GM19023 (cell line): ENCODE measurements around the gene PCDHGA10.
"Not testable (repeated sequence)": the region's sequence is repeated elsewhere in the genome, so short reads cannot be mapped to it uniquely, and the experiment has no call there.

Experiments used
- ATAC-seq: cut with Tn5 transposase; IDR thresholded peaks from one replicate; pipeline ENCODE4 v1.9.1; 2021; ENCODE audit warnings: mild to moderate bottlenecking, moderate library complexity; ENCODE audit not compliant: unreplicated experiment

Gene PCDHGA10

DNA sequence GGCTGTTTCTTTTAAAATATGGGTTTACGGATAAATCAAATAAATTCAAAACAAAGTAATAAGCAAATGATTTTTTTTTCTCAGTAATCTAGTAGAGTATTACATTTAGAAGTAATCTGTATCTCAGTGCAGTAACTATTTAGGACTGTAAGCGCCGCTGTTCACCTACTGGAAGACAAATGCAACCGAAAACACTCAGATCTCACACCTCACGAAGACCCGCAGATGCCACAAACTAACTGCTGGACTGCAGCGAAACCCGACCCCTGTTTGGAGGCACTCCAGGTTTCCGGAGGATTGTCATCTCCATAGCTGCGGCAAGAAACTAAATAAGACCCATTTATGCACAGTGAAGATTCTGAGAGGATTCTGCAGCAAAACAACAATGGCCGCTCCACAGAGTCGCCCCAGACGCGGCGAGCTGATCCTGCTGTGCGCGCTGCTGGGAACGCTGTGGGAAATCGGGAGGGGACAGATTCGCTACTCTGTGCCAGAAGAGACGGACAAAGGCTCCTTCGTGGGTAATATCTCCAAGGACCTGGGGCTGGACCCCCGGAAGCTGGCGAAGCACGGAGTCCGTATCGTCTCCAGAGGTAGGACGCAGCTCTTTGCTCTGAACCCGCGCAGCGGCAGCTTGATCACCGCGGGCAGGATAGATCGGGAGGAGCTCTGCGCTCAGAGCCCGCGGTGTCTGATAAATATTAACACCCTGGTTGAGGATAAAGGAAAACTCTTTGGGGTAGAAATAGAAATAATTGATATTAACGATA, 20.2 kb upstream of the PCDHGA10 start, which contains the start of gene PCDHGA8:
Gene PCDHGA8, plus strand, starts transcription at position 205 of the 770 bp plus-strand sequence. Its CDS starts 181 bp downstream, at position 386.
- ATAC-seq: no peak

DNA sequence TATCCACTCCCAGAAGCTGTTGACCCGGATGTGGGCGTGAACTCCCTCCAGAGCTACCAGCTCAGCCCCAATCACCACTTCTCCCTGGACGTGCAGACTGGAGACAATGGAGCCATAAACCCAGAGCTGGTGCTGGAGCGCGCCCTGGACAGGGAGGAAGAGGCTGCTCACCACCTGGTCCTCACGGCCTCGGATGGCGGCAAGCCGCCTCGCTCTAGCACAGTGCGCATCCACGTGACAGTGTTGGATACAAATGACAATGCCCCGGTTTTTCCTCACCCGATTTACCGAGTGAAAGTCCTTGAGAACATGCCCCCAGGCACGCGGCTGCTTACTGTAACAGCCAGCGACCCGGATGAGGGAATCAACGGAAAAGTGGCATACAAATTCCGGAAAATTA, 19.5 kb upstream of the PCDHGA10 start:
- no peak for ATAC-seq

DNA sequence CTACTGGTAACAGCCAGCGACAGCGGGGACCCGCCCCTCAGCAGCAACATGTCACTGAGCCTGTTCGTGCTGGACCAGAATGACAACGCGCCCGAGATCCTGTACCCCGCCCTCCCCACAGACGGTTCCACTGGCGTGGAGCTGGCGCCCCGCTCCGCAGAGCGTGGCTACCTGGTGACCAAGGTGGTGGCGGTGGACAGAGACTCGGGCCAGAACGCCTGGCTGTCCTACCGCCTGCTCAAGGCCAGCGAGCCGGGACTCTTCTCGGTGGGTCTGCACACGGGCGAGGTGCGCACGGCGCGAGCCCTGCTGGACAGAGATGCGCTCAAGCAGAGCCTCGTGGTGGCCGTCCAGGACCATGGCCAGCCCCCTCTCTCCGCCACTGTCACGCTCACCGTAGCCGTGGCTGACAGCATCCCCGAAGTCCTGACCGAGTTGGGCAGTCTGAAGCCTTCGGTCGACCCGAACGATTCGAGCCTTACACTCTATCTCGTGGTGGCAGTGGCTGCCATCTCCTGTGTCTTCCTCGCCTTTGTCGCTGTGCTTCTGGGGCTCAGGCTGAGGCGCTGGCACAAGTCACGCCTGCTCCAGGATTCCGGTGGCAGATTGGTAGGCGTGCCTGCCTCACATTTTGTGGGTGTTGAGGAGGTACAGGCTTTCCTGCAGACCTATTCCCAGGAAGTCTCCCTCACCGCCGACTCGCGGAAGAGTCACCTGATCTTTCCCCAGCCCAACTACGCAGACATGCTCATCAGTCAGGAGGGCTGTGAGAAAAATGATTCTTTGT, 18.2 kb upstream of the PCDHGA10 start:
- not testable (repeated sequence) for ATAC-seq

DNA sequence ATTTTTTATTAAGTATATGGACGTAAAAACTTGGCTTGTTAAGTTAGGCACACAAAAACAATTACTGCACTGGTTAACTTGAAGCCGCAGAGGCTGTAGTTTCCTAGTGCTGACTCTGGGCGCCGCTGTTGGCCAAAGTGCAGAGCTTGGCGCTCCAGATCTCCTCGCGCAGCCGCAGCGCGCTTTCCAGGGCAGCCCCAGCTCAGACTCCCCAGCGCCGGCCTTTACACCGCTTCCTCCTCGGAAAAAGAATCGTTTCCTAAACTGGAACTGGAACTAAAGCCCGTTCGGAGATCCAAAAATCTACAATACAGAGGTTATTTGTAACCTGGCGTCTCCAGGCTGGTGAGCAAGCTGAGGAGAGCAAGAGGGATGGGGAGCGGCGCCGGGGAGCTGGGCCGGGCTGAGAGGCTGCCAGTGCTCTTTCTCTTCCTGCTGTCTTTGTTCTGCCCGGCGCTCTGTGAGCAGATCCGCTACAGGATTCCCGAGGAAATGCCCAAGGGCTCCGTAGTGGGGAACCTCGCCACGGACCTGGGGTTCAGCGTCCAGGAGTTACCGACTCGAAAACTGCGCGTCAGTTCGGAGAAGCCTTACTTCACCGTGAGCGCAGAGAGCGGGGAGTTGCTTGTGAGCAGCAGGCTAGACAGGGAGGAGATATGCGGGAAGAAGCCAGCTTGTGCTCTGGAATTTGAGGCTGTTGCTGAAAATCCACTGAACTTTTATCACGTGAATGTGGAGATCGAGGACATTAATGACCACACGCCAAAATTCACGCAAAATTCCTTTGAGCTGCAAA, 14.8 kb upstream of the PCDHGA10 start, which contains the start of gene PCDHGB5:
Gene PCDHGB5, plus strand, starts transcription at position 192 of the 796 bp plus-strand sequence. Its CDS starts 181 bp downstream, at position 373.
- ATAC-seq: peak; percentile 88

DNA sequence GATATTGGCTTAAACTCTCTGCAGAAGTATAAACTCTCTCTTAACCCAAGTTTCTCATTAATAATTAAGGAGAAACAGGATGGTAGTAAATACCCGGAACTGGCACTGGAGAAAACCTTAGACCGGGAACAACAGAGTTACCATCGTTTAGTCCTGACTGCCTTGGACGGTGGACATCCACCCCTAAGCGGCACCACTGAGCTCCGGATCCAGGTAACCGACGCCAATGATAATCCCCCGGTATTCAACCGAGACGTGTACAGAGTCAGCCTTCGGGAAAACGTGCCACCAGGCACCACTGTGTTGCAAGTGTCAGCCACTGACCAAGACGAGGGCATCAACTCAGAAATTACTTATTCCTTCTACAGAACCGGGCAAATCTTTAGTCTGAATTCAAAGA, 14.2 kb upstream of the PCDHGA10 start:
- no peak for ATAC-seq

DNA sequence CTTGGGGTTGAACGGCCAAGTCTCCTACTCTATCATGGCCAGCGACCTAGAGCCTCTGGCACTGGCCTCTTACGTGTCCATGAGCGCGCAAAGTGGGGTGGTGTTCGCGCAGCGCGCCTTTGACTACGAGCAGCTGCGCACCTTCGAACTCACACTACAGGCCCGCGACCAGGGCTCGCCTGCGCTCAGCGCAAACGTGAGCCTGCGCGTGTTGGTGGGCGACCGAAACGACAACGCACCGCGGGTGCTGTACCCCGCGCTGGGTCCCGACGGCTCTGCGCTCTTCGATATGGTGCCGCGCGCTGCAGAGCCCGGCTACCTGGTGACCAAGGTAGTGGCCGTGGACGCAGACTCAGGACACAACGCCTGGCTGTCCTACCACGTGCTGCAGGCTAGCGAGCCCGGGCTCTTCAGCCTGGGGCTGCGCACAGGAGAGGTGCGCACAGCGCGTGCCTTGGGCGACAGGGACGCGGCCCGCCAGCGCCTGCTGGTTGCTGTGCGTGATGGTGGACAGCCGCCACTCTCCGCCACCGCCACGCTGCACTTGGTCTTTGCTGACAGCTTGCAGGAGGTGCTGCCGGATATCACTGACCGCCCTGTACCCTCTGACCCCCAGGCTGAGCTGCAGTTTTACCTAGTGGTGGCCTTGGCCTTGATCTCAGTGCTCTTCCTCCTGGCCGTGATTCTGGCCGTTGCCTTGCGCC, 13.1 kb upstream of the PCDHGA10 start:
- ATAC-seq: no peak

DNA sequence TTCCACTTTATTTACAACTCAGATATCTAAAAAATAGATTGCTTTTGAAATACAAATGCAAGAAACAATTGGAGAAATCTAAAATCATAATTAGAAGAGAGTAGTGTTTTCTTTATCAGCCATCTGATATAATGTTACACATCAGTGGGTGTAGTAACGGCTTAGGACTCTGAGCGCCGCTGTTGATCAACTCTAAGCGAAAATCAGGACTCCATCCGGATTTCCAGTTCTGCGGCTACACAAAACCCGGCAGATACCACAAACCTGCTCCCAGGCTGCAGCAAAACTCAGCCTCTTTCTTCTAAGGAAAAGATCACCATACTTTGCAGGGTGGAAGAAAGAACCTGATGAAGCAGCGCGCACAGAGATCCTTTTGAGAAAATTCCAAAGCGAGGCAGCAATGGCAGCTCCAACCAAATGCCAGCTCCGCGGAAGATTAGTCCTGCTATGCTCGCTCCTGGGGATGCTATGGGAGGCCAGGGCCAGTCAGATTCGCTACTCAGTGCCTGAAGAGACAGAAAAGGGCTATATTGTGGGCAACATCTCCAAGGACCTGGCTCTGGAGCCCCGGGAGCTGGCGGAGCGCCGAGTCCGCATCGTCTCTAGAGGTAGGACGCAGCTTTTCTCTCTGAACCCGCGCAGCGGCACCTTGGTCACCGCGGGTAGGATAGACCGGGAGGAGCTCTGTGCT, 10.1 kb upstream of the PCDHGA10 start, which contains the start of gene PCDHGA9:
Gene PCDHGA9, plus strand, starts transcription at position 226 of the 691 bp plus-strand sequence. Its CDS starts 175 bp downstream, at position 401.
- no peak for ATAC-seq

DNA sequence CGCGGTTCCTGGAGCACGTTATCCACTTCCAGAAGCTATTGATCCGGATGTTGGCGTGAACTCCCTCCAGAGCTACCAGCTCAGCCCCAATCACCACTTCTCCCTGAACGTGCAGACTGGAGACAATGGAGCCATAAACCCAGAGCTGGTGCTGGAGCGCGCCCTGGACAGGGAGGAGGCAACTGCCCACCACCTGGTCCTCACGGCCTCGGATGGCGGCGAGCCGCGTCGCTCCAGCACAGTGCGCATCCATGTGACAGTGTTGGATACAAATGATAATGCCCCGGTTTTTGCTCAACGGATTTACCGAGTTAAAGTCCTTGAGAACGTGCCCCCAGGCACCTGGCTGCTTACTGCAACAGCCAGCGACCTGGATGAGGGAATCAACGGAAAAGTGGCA, 9.4 kb upstream of the PCDHGA10 start:
- ATAC-seq: no peak

DNA sequence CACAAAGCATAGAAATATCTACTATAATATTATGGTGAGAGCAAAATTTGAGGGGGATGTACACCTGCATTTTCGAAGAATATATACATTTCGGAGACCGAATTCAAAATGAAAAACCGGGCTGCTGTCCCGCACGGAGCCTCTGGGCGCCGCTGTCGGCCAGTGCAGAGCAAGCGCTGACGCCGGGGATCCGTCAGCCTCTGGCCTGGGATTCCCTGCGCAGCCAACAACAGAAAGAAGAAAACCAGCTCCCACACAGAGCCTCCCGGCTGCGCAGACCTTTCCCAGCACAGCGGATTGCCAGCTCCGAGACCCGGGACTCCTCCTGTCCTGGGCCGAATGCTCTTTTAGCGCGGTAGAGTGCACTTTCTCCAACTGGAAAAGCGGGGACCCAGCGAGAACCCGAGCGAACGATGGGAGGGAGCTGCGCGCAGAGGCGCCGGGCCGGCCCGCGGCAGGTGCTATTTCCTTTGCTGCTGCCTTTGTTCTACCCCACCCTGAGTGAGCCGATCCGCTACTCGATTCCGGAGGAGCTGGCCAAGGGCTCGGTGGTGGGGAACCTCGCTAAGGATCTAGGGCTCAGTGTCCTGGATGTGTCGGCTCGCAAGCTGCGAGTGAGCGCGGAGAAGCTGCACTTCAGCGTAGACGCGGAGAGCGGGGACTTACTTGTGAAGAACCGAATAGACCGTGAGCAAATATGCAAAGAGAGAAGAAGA, 4.8 kb upstream of the PCDHGA10 start, which contains the start of gene PCDHGB6:
Gene PCDHGB6, plus strand, starts transcription at position 232 of the 716 bp plus-strand sequence. Its CDS starts 182 bp downstream, at position 414.
- not testable (repeated sequence) for ATAC-seq

DNA sequence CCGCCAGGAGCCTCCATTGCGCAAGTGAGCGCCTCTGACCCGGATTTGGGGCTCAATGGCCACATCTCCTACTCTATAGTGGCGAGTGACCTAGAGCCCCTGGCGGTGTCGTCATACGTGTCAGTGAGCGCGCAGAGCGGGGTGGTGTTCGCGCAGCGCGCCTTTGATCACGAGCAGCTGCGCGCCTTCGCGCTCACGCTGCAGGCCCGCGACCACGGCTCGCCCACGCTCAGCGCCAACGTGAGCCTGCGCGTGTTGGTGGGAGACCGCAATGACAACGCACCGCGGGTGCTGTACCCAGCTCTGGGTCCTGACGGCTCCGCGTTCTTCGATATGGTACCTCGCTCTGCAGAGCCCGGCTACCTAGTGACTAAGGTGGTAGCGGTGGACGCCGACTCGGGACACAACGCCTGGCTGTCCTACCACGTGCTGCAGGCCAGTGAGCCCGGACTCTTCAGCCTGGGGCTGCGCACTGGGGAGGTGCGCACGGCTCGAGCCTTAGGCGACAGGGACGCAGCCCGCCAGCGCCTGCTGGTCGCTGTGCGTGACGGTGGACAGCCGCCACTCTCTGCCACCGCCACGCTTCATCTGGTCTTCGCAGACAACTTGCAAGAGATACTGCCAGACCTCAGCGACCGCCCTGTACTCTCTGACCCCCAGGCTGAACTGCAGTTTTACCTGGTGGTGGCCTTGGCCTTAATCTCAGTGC, 3.0 kb upstream of the PCDHGA10 start:
- no peak for ATAC-seq

DNA sequence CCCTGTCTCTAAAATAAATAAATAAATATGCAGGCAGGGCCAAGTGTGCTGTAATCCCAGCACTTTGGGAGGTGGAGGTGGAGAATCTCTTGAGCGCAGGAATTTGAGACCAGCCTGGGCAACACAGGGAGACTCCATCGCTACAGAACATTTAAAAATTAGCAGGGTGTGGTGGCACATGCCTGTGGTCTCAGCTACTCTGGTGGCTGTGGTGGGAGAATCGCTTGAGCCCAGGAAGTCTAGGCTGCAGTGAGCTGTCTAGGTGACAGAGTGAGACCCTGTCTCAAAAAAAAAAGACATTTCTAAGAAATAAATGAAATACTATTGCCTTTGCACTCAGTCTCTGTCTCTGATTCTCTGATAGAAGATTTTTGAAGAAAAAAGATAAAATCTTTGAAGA, 1.2 kb upstream of the PCDHGA10 start:
- ATAC-seq: no peak

DNA sequence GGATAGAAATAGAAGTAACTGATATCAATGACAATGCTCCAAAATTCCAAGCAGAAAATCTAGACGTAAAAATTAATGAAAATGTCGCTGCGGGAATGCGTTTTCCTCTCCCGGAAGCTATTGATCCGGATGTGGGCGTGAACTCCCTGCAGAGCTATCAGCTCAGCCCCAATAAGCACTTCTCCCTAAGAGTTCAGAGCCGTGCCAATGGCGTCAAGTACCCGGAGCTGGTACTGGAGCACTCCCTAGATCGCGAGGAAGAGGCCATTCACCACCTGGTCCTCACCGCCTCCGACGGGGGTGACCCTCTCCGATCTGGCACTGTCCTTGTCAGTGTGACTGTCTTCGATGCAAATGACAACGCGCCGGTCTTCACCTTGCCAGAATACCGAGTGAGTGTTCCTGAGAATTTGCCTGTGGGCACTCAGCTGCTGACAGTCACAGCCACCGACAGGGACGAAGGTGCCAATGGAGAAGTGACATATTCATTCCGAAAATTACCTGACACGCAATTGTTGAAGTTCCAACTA, 818 bp downstream of the PCDHGA10 start:
- no peak for ATAC-seq

DNA sequence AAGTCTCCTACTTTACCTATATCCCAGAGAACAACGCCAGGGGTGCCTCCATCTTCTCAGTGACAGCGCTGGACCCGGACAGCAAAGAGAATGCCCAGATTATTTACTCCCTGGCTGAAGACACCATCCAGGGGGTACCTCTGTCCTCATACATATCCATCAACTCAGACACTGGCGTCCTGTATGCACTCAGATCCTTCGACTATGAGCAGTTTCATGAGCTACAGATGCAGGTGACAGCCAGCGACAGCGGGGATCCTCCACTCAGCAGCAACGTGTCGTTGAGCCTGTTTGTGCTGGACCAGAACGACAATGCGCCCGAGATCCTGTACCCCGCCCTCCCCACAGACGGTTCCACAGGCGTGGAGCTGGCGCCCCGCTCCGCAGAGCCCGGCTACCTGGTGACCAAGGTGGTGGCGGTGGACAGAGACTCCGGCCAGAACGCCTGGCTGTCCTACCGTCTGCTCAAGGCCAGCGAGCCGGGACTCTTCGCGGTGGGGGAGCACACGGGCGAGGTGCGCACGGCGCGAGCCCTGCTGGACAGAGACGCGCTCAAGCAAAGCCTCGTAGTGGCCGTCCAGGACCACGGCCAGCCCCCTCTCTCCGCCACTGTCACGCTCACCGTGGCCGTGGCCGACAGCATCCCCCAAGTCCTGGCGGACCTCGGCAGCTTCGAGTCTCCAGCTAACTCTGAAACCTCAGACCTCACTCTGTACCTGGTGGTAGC, 1.9 kb downstream of the PCDHGA10 start:
- not testable (repeated sequence) for ATAC-seq

DNA sequence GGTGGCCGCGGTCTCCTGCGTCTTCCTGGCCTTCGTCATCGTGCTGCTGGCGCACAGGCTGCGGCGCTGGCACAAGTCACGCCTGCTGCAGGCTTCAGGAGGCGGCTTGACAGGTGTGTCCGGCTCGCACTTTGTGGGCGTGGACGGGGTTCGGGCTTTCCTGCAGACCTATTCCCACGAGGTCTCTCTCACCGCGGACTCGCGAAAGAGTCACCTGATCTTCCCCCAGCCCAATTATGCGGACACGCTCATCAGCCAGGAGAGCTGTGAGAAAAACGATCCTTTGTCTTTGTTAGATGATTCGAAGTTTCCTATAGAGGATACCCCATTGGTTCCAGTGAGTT, 2.5 kb downstream of the PCDHGA10 start:
- ATAC-seq: not testable (repeated sequence)

DNA sequence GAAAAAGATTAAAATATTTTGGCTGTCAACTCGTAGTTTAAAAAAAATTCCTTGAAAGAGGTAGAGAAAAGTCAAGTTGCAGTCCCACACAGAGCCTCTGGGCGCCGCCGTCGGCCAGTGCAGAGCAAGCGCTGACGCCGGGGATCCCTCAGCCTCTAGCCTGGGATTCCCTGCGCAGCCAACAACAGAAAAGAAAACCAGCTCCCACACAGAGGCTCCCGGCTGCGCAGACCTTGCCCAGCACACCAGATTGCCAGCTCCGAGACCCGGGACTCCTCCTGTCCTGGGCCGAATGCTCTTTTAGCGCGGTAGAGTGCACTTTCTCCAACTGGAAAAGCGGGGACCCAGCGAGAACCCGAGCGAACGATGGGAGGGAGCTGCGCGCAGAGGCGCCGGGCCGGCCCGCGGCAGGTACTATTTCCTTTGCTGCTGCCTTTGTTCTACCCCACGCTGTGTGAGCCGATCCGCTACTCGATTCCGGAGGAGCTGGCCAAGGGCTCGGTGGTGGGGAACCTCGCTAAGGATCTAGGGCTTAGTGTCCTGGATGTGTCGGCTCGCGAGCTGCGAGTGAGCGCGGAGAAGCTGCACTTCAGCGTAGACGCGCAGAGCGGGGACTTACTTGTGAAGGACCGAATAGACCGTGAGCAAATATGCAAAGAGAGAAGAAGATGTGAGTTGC, 4.8 kb downstream of the PCDHGA10 start, which contains the start of gene PCDHGB7:
Gene PCDHGB7, plus strand, starts transcription at position 184 of the 679 bp plus-strand sequence. Its CDS starts 183 bp downstream, at position 367.
- ATAC-seq: peak; percentile 73

DNA sequence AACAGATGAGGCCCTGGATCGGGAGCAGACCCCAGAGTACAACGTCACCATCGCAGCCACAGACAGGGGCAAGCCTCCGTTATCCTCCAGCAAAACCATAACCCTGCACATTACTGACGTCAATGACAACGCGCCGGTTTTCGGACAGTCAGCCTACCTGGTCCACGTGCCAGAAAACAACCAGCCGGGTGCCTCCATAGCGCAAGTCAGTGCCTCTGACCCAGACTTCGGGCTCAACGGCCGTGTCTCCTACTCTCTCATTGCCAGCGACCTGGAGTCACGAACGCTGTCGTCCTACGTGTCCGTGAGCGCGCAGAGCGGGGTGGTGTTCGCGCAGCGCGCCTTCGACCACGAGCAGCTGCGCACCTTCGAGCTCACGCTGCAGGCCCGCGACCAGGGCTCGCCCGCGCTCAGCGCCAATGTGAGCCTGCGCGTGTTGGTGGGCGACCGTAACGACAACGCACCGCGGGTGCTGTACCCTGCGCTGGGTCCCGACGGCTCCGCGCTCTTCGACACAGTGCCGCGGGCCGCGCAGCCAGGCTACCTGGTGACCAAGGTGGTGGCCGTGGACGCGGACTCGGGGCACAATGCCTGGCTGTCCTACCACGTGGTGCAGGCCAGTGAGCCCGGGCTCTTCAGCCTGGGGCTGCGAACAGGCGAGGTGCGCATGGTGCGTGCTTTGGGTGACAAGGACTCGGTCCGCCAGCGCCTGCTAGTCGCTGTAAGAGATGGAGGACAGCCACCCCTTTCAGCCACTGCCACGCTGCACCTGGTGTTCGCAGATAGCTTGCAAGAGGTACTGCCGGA, 6.5 kb downstream of the PCDHGA10 start:
- ATAC-seq: no peak
